Neural cell (in vitro differentiated cells): ENCODE measurements around the gene HAUS6. TPM values are rescaled to one million over a fixed set of nuclear protein-coding genes. Genes with fewer than 3 reads are reported as not detected.

Experiments
- H2AFZ ChIP-seq: fragments of 200-600, 300-800 bp; sonication (generic), shearing (Covaris generic); 2 replicates; pipeline ENCODE4 v1.6.0; 2014; ENCODE audit warnings: low read depth, mild to moderate bottlenecking, antibody characterized with exemption, low read length, moderate library complexity
- H3F3A ChIP-seq: fragments of 200-600 bp; shearing (Covaris generic); 2 replicates; pipeline ENCODE4 v1.6.1; 2016; ENCODE audit warnings: mild to moderate bottlenecking, moderate library complexity, mixed read lengths, antibody characterized with exemption, low read length; ENCODE audit not compliant: insufficient read depth, poor library complexity, severe bottlenecking
- H3K27ac ChIP-seq: fragments of 200-600, 300-800 bp; sonication (generic), shearing (Covaris generic); 2 replicates; pipeline ENCODE4 v1.5.1; 2014; ENCODE audit warnings: mild to moderate bottlenecking, low read length, moderate library complexity
- H3K27me3 ChIP-seq: fragments of 300-800, 200-600 bp; sonication (generic), shearing (Covaris generic); 2 replicates; pipeline ENCODE4 v1.6.0; 2014; ENCODE audit warnings: mild to moderate bottlenecking, low read depth, low read length, moderate library complexity; ENCODE audit not compliant: insufficient read depth
- H3K36me3 ChIP-seq: fragments of 300-800, 200-600 bp; sonication (generic), shearing (Covaris generic); 2 replicates; pipeline ENCODE4 v1.5.1; 2014; ENCODE audit warnings: mild to moderate bottlenecking, antibody characterized with exemption, low read length, moderate library complexity; ENCODE audit not compliant: insufficient read depth
- H3K4me2 ChIP-seq: fragments of 300-800, 200-600 bp; sonication (generic), shearing (Covaris generic); 2 replicates; pipeline ENCODE4 v1.6.0; 2014; ENCODE audit warnings: mild to moderate bottlenecking, low read length
- H3K4me3 ChIP-seq: fragments of 300-800, 200-600 bp; sonication (generic), shearing (Covaris generic); 2 replicates; pipeline ENCODE4 v1.5.1; 2014; ENCODE audit warnings: mild to moderate bottlenecking, low read length, moderate library complexity
- H3K79me2 ChIP-seq: fragments of 200-600 bp; shearing (Covaris generic); replicated peaks from 2 replicates; pipeline ENCODE4 v1.6.0; 2014; ENCODE audit warnings: mild to moderate bottlenecking, low read length, moderate library complexity; ENCODE audit not compliant: insufficient read depth
- H3K9ac ChIP-seq: fragments of 300-800, 200-600 bp; sonication (generic), shearing (Covaris generic); 2 replicates; pipeline ENCODE4 v1.6.1; 2016; ENCODE audit warnings: mild to moderate bottlenecking, low read length, mixed read lengths
- H3K9me2 ChIP-seq: fragments of 200-600 bp; shearing (Covaris generic); 2 replicates; pipeline ENCODE4 v1.6.1; 2016; ENCODE audit warnings: mild to moderate bottlenecking, low read length, mixed read lengths; ENCODE audit not compliant: insufficient read depth
- H3K9me3 ChIP-seq: fragments of 200-600, 300-800 bp; sonication (generic), shearing (Covaris generic); 2 replicates; pipeline ENCODE4 v1.6.1; 2016; ENCODE audit warnings: mild to moderate bottlenecking, mixed run types, low read length, moderate library complexity, mixed read lengths
- H4K20me1 ChIP-seq: fragments of 200-600 bp; shearing (Covaris generic); 2 replicates; pipeline ENCODE4 v1.6.1; 2016; ENCODE audit warnings: mild to moderate bottlenecking, mixed run types; ENCODE audit not compliant: insufficient read depth
- EP300 ChIP-seq: fragments of 450-650 bp; conservative IDR thresholded peaks from 2 replicates; pipeline ENCODE4 v1.6.1; 2014; ENCODE audit warnings: antibody characterized with exemption, mild to moderate bottlenecking, moderate library complexity; ENCODE audit not compliant: poor library complexity, severe bottlenecking
- EZH2 ChIP-seq: fragments of 200-600, 300-800 bp; shearing (Covaris generic), sonication (generic); IDR thresholded peaks from 2 replicates; pipeline ENCODE4 v1.6.1; 2014; ENCODE audit warnings: antibody characterized with exemption, low read length, borderline replicate concordance, mild to moderate bottlenecking; ENCODE audit not compliant: insufficient read depth, poor library complexity, severe bottlenecking
- MXI1 ChIP-seq: fragments of 450-650 bp; conservative IDR thresholded peaks from 2 replicates; pipeline ENCODE4 v1.6.1; 2014; ENCODE audit warnings: antibody characterized with exemption, mild to moderate bottlenecking; ENCODE audit not compliant: poor library complexity, severe bottlenecking
- POLR2AphosphoS5 ChIP-seq: IDR thresholded peaks from 2 replicates; pipeline ENCODE4 v1.6.1; 2012
- RAD21 ChIP-seq: fragments of 450-650 bp; conservative IDR thresholded peaks from 2 replicates; pipeline ENCODE4 v1.6.1; 2014; ENCODE audit warnings: antibody characterized with exemption, mild to moderate bottlenecking, moderate library complexity
- SMC3 ChIP-seq: fragments of 450-650 bp; conservative IDR thresholded peaks from 2 replicates; pipeline ENCODE4 v1.6.1; 2014; ENCODE audit warnings: antibody characterized with exemption, mild to moderate bottlenecking, moderate library complexity; ENCODE audit not compliant: poor library complexity
- TAF1 ChIP-seq: IDR thresholded peaks from 2 replicates; pipeline ENCODE4 v1.6.1; 2012; ENCODE audit warnings: low read depth
- polyA plus RNA-seq: library from polyadenylated mRNA; depleted of rRNA; stranded (reverse); fragments of >200 nt; gene quantifications from 2 replicates; pipeline ENCODE4 v1.2.3, GENCODE V29; 2014
- TF ChIP-seq, protein P1 (sequence below): IDR thresholded peaks from 2 replicates; pipeline ENCODE4 v1.6.1; 2012; ENCODE audit warnings: borderline replicate concordance
- TF ChIP-seq, protein P2 (sequence below): fragments of 450-650 bp; IDR thresholded peaks from 2 replicates; pipeline ENCODE4 v1.5.1; 2014; ENCODE audit warnings: antibody characterized with exemption, mild to moderate bottlenecking, moderate library complexity; ENCODE audit not compliant: poor library complexity, severe bottlenecking

HAUS6 gene
- polyA plus RNA-seq, 1 donor from 2014 or later: 15.2 TPM

DNA sequence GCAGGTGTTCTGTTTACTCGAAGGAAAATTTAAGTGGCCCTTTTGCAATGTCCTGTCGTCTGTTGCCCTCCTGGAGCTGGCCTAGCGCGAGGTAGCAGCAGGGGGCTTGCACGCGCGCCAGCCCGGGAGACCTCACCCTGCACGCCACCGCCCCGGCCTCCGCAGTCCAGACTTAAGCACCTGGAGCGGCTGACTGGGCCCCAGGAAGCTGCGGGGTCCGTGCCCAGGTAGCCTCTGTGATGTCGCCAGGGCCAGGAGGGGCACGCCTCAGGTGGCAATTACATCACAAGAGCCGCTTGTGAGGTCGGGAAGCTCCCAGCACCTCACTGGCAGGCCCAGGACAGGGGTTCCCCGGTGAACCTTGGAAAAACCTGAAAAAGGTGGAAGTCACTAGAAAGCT, 69.7 kb downstream of the HAUS6 start, which contains the start of gene SAXO1:
TSS of gene SAXO1 (minus strand) at position 195 of the 400 bp plus-strand sequence. CDS start 301 bp downstream, outside the sequence.
- H3K27me3 ChIP-seq: no peaks in the 10 kb centered on the region
- no peak within 1 kb of the TSS for H2AFZ ChIP-seq
- H3K9me2 ChIP-seq: no peaks in the 10 kb centered on the region
- H3K9ac ChIP-seq: no peak within 1 kb of the TSS
- no peak within 1 kb of the TSS for H3K4me3 ChIP-seq
- no peaks in the 10 kb centered on the region for H3F3A ChIP-seq
- H3K79me2 ChIP-seq: no peaks in the 10 kb centered on the region
- no peaks in the 10 kb centered on the region for H4K20me1 ChIP-seq
- TF ChIP-seq TAF1: no peak
- TF ChIP-seq, protein P1, sequence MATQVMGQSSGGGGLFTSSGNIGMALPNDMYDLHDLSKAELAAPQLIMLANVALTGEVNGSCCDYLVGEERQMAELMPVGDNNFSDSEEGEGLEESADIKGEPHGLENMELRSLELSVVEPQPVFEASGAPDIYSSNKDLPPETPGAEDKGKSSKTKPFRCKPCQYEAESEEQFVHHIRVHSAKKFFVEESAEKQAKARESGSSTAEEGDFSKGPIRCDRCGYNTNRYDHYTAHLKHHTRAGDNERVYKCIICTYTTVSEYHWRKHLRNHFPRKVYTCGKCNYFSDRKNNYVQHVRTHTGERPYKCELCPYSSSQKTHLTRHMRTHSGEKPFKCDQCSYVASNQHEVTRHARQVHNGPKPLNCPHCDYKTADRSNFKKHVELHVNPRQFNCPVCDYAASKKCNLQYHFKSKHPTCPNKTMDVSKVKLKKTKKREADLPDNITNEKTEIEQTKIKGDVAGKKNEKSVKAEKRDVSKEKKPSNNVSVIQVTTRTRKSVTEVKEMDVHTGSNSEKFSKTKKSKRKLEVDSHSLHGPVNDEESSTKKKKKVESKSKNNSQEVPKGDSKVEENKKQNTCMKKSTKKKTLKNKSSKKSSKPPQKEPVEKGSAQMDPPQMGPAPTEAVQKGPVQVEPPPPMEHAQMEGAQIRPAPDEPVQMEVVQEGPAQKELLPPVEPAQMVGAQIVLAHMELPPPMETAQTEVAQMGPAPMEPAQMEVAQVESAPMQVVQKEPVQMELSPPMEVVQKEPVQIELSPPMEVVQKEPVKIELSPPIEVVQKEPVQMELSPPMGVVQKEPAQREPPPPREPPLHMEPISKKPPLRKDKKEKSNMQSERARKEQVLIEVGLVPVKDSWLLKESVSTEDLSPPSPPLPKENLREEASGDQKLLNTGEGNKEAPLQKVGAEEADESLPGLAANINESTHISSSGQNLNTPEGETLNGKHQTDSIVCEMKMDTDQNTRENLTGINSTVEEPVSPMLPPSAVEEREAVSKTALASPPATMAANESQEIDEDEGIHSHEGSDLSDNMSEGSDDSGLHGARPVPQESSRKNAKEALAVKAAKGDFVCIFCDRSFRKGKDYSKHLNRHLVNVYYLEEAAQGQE: no peak
- TF ChIP-seq RAD21: no peak
- TF ChIP-seq EP300: no peak
- TF ChIP-seq MXI1: no peak
- TF ChIP-seq, protein P2, sequence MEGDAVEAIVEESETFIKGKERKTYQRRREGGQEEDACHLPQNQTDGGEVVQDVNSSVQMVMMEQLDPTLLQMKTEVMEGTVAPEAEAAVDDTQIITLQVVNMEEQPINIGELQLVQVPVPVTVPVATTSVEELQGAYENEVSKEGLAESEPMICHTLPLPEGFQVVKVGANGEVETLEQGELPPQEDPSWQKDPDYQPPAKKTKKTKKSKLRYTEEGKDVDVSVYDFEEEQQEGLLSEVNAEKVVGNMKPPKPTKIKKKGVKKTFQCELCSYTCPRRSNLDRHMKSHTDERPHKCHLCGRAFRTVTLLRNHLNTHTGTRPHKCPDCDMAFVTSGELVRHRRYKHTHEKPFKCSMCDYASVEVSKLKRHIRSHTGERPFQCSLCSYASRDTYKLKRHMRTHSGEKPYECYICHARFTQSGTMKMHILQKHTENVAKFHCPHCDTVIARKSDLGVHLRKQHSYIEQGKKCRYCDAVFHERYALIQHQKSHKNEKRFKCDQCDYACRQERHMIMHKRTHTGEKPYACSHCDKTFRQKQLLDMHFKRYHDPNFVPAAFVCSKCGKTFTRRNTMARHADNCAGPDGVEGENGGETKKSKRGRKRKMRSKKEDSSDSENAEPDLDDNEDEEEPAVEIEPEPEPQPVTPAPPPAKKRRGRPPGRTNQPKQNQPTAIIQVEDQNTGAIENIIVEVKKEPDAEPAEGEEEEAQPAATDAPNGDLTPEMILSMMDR: no peak
- no peak for TF ChIP-seq POLR2AphosphoS5
- no peak for TF ChIP-seq SMC3
- TF ChIP-seq EZH2: no peak
- no peak within 1 kb of the TSS for H3K27ac ChIP-seq
- no peaks in the 10 kb centered on the region for H3K36me3 ChIP-seq
- no peak within 1 kb of the TSS for H3K4me2 ChIP-seq
- H3K9me3 ChIP-seq: no peaks in the 10 kb centered on the region

DNA sequence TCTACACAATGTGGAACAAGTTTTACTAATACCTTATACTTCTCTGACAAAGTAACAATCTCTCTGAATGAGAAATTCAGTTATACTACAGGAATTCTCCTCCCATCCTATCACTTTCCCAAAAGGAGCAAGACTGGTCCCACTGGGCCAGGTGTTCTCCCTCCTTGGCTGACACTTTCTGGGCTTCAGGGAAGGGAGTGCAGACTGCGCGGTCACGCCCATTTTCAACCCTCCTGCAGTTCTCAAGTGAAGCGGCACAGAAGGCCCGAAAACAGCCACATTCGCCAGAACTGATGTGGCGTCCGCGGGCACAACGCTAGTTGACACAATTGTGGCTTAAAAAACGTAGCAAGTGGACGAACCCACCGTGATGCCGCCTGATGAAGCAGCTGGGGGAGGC, 70.3 kb downstream of the HAUS6 start:
- no peaks in the 10 kb centered on the region for H3K36me3 ChIP-seq
- no peak overlapping the region for H3K9ac ChIP-seq
- no peak overlapping the region for H2AFZ ChIP-seq
- H3K9me2 ChIP-seq: no peaks in the 10 kb centered on the region
- H3K4me3 ChIP-seq: no peak overlapping the region
- H4K20me1 ChIP-seq: no peaks in the 10 kb centered on the region
- no peaks in the 10 kb centered on the region for H3K79me2 ChIP-seq
- no peaks in the 10 kb centered on the region for H3K9me3 ChIP-seq
- H3K4me2 ChIP-seq: no peak overlapping the region
- no peaks in the 10 kb centered on the region for H3F3A ChIP-seq
- no peaks in the 10 kb centered on the region for H3K27me3 ChIP-seq
- no peak overlapping the region for H3K27ac ChIP-seq
- TF ChIP-seq MXI1 (no peak), SMC3 (no peak), RAD21 (no peak), TAF1 (no peak), EP300 (no peak), POLR2AphosphoS5 (no peak), EZH2 (no peak)
- TF ChIP-seq, protein P2: no peak
- TF ChIP-seq, protein P1: no peak
